ENCODE measurements around the gene KCNH1.

DNA sequence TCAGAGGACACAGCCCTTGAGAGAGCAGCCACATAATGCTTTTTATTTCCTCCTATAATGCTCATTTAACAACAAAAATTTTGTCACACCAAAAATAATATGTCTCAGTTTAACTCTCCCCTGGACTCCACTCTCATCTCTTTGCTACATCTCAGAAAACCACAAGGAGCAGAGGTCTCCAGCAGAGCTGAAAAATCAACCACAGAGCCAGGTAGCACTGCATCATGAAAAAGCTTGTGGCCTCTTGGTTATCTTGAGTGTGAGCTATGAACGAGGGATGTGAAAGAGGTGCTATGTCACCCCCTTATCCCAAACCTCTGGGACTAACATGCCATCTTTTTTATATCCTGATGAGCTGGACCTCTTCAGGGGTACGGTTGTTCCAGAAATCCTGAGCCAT, 44.4 kb downstream of the KCNH1 start:
- no peak for TF ChIP-seq EZH2 (IDR thresholded peaks at IDR 0.05; ENCODE audit: insufficient read depth, poor library complexity, severe bottlenecking)
- TF ChIP-seq EZH2phosphoT487 (IDR thresholded peaks at IDR 0.05; ENCODE audit: insufficient read depth, low read depth), result no peak

Data from GM23248 (cell line).